GM10266 (cell line): ENCODE data around the gene GSTK1.

ENCODE experiments used
- DNase-seq: peaks from one replicate; pipeline ENCODE4 v3.0.0; 2012; ENCODE audit errors: extremely low spot score
- CTCF ChIP-seq: IDR thresholded peaks from 2 replicates; pipeline ENCODE4 v1.5.1; 2012; ENCODE audit warnings: mild to moderate bottlenecking, low read depth; ENCODE audit not compliant: control insufficient read depth, insufficient read depth; ENCODE audit errors: missing control alignments

The GSTK1 gene

GRCh38 chr7:143247372-143247771, 15.9 kb upstream of the GSTK1 start:
- TF ChIP-seq CTCF: no peak
- no peak for DNase-seq

GRCh38 chr7:143248761-143249354, 14.4 kb upstream of the GSTK1 start:
- no peak for TF ChIP-seq CTCF
- no peak for DNase-seq

GRCh38 chr7:143250199-143250598, 13.0 kb upstream of the GSTK1 start:
- DNase-seq: no peak
- no peak for TF ChIP-seq CTCF

GRCh38 chr7:143250822-143251221, 12.4 kb upstream of the GSTK1 start:
- DNase-seq: no peak
- no peak for TF ChIP-seq CTCF

GRCh38 chr7:143252006-143252405, 11.2 kb upstream of the GSTK1 start:
- no peak for DNase-seq
- no peak for TF ChIP-seq CTCF

- no peak for TF ChIP-seq CTCF
- no peak for DNase-seq
These were observed 7.7 kb upstream of the GSTK1 start for GRCh38 chr7:143255564-143255963.

GRCh38 chr7:143256325-143256724, 6.9 kb upstream of the GSTK1 start:
- no peak for DNase-seq
- no peak for TF ChIP-seq CTCF
